Activated gamma-delta T cell treated with Interleukin-2 at 50 U/mL for 16 hours (primary cell): ENCODE measurements around the gene NBL1.

Experiments
- DNase-seq: peaks from one replicate; pipeline ENCODE4 v3.0.0-alpha.2; 2020

NBL1 gene, protein sequence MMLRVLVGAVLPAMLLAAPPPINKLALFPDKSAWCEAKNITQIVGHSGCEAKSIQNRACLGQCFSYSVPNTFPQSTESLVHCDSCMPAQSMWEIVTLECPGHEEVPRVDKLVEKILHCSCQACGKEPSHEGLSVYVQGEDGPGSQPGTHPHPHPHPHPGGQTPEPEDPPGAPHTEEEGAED

DNA sequence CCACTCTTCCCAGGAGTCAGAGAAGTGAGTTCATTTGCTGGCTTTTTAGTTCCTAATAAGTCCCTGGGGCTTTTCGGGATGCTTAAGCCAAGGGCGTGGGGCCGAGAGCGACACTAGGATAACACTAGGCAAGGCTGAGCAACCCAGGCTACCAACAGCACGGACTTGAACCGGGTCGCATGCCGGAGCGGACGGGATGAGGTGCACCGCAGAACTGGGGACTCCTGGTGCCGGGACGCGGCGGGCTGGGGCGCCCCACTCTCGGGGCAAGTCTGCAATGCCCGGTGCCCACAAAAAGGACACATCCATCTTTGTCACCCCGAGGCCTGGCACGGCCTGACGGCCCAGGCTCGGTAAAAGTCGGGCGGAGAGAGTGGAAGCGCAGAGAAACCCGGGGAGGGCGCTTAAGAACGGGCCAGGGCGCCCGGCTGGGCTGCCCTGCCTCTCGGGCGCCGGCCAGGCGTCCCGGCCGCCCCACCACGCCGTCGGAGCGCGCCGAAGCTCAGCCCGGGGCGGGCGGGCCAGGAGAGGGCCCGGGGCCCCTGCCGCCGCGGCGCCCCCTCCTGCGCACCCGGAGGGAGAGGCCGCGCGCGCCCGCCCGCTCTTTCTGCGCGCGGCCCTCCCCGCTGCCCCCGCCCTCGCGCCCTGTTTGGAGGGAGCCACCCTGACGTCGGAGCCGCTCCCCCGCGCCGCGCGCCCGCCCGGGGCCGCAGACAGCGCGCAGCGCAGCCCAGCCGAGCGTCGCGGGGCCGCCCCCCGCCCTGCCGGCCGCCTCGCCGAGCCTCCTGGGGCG lies at the start of gene NBL1:
Gene NBL1 (plus strand): TSS at position 710 of the 793 bp plus-strand sequence. CDS start 10,720 bp downstream, outside the sequence.
- peak; percentile 64 for DNase-seq

DNA sequence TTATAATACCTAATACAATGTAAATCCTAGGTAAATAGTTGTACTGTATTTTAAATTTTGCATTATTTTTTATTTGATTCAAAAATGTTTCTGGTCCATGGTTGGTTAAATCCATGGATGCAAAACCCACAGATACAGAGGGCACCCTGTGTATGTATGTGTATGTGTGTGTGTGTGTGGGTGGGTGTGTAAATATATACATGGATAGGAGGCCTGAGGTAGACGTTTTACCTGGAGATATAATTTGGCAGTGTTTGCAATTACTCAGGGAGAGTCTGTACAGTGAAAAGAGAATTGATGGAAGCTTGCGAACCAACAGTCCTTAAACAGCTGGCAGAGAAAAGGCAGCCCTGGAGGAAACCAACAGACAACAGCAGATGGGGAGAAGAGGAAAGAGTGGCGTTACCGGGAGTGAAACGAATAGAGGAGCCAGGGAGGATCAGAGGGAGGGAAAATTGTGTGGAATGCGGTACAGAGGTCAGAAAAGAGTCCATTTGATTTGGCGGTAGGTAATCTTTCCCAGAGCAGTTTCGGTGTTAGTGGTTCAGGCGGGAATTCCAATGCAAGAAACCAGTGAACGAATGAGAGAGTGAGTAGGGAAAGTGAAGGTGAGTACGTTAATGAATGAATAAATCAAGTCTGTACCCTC lies 47.9 kb upstream of the NBL1 start:
- no peak for DNase-seq

DNA sequence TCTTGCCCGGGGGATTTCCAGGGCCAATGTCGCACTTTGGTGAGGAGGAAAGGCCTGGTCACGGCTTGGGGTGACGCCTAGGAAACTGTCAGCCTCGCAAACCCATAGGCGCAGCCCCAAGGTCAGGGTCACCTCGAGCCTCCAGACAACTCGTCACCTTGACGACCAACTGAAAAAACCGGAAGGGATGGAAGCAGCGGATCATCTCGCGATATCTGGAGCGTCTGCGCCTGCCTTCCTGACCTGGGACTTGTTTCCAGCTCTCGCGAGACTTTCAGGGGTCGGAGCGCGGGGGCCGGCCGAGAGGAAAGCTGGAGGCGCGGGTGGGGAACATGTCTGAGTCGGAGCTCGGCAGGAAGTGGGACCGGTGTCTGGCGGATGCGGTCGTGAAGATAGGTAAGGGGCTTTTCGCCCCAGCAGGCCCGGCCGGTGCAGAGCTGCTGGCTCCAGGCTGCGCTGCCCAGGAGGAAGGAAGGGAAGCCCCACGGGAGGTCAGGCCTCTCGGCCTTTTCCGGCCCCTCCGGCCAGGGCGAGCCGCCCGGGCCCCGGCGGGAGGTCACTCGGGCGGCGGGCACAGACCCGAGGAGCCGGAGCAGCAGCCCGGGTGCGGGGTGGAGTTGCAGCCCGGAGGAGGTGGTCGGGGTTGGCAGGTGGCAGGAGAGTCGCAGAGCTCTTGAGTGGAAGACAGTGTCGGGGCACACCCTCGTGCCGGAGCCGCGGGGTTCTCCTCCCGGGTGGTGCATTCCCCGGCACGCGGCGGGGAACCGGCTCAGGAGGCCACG lies 47.2 kb upstream of the NBL1 start:
- DNase-seq = peak; percentile 96

DNA sequence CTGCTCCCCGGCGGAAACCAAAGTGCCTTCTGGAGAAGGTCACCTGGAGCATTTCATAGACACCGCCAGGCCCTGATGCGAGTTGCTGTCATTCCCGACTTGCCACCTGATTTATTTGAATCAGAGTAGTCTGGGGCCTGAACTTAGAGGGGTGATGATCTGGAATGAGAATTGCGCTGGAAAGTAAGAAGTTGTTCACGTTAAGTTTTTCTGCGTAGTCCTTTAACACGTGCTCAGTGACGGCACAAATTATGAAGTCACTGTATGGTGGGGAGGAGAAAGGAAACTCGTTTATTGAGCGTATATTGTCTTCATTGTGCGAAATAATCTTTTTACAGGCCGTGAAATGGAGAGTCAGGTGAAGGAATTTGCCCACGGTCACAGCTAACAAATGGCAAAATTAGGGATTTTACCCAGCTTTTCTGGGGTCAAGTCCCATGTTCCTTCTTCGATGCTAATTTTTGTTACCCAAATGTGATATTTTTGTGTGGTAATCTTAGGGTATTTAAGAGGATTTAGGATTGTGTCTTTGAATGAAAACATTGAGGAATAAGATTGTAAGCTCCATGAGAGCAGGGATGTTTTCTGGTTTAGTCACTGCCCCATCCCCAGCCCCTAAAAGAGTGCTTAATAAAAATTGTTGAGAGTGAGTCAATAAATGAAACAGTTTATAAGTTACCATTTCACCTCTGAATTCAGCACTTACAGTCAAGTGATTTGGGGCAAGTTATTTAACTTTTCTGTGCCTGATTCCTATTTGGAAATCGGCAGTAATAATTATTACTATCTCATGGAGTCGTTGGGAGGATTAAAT lies 46.4 kb upstream of the NBL1 start:
- no peak for DNase-seq

DNA sequence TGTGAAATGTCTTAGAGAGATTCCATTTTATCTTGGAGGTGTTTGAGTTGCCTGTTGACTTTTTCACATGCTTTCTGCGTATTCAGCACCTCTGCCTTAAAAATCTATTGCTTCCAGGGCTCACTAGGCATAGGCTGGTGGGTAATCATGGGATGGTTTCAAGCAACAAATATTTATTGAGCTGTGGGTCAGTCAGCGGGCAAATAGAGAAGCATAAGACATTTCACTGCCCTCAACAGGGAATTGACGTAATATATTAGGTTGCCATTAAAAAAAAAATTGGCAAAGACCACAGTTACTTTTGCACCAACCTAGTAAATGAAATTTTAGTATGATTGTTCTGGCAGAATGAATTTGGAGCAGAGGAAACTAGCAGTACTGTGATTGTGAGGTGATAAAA lies 44.3 kb upstream of the NBL1 start:
- no peak for DNase-seq

DNA sequence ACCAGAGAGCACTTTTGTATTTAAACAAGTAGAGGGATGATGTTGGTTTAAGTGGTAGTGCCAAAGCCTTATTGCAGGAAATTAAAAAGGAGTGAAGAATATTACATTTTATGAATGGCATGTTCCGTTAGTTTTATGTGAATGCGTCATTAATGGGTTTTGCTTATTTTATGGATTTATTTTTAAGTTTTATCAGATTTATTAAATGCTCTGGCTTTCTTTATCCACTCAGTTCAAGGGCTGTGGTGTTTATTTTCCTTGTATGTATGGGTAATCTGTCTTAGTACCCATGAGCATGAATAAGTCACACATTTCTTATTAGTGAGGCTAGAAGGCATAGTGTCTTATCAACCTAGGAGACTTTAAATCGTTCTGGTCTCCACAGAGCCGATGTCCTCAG lies 41.6 kb upstream of the NBL1 start:
- DNase-seq = no peak

DNA sequence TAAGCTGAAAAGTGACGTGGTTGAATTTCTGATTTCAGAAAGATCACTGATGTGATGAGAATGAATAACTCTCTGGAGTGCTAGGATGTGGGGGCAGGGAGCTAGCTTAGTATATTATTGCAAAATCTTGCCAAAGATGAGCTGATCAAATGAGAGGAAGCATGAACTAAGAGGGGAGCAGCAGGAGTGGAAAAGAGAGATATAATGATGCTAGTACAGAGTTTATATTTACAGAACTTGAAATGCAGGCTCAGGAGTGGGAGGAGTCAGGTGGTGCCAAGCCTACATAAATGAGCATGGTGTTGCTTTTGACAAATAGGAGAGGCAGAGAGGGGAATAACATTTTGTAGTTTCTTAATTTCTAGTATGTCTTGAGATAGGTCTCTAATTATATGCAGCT lies 38.1 kb upstream of the NBL1 start:
- DNase-seq = no peak

DNA sequence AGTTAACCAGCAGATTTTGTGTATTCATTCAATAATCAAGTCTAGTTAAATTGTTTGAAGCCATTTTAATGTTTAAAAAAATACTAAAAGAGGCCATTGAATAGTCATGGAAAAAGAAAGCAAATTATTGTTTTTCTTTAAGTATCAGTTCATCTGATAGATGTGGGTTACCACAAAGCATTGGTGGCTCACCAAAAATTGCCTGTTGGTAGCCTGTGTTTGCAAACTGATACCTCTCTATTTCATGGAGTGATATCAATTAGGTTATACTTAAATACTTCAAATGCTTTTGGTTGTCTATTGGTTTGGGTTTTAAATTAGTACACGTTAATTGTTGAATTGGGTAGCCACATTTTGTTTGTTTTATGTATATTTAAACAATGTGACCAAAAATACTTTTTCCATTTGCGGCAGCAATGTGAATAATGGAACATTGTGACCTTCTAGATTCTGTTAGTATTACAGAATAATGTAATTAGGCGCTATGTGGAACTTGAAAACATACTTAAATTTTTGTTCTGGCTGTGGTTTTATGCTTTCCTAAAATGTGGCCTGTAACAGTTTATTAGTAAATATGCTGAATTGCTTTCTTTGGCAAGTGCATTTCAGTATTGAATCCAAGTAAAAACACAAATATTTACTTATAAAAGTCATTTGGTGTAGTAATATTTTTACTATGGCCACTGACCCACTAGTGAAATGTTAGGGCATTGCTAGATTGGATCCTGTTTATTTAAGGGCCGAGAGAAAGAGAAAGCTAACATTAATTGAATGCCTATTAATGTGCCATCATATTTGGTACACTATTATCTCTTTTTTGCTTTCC lies 37.1 kb upstream of the NBL1 start:
- DNase-seq = peak; percentile 17

DNA sequence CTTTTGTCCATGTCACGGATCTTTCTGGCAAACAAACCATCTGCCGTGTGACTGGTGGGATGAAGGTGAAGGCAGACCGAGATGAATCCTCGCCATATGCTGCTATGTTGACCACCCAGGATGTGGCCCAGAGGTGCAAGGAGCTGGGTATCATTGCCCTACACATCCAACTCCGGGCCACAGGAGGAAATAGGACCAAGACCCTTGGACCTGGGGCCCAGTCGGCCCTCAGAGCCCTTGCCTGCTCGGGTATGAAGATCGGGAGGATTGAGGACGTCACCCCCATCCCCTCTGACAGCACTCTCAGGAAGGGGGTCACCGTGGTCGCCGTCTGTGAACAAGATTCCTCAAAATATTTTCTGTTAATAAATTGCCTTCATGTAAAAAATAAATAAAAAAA lies 35.9 kb upstream of the NBL1 start:
- DNase-seq = no peak

DNA sequence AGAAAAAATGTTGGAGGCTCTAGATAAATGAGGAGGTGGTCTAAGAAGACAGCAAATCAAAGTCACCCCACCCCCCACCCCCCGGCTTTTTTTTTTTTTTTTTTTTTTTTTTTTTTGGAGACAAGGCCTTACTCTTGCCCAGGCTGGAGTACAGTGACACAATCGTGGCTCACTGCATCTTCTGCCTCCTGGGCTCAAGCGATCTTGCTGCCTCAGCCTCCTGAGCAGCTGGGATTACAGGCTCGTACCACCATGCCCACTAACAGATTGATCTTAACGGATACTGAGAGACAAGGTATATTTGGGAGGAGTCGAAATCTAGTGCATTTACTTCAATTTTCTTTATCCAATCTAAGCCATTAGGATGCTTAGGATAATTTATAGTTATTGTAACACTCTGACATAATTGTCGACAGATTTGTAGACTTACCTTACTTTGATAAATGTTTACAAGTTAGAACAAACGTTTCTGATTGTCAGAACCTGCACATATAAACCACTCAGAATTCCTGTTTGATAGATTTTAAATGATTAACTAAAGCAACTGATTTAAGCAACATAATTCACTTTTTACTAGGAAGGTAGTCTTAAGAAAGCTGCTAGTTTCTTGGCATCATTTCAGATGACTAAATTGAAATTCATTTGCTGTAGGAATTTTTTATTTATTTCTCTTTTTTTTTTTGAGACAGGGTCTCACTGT lies 33.7 kb upstream of the NBL1 start:
- DNase-seq = no peak

DNA sequence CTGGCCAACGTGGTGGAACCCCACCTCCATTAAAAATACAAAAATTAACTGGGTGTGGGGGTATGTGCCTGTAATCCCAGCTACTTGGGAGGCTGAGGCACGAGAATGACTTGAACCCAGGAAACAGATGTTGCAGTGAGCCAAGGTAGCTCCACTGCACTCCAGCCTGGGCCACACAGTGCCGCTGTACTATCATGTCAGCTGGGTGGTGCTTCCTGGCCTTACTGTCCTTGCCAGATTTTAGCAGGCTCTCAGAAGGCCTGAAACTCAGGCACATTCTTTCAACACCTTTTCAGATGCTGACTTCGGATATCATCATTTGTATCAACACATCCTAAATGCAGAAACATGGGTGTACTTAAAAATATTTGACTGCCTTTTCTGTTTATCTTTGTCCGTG lies 31.6 kb upstream of the NBL1 start:
- DNase-seq = no peak

DNA sequence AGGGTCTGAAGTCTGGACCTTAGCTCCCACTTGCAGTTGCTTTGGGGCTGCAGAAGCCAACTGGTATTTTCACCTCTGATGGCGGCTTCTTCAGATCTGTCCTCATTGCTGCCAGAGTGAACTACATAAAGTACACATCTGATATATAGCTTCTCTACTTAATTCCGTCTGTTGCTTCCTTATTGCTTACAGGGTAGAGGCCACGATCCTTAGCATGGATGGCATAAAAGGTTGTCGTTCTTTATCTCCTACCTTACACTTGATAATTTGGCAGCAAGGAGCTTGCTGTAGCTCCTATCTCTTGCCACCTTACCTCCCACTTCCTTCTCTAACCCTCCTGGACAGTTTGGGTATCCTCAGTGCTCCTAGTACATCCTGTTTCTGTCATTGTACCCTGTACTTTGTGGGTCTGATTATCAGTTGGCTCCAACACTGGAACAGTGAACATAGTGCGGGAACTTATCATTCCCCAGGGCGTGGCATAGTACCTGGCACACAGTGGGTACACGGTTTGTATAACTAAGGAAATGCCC lies 30.9 kb upstream of the NBL1 start:
- no peak for DNase-seq

DNA sequence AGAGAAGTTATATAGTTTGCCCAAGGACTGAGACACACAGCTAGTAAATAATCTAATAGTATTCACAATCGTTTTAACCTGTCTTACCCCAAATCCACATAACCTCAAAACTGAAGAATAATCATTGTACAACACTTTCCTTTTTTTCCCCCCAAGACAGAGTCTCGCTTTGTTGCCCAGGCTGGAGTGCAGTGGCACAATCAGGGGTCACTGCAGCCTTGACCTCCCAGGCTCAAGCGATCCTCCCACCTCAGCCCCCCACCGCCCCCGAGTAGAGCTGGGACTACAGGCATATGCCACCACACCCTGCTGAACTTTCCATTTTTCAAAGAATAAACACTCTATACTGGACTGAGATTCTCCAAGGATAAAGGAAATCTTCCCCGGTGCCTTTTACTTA lies 28.7 kb upstream of the NBL1 start:
- no peak for DNase-seq

DNA sequence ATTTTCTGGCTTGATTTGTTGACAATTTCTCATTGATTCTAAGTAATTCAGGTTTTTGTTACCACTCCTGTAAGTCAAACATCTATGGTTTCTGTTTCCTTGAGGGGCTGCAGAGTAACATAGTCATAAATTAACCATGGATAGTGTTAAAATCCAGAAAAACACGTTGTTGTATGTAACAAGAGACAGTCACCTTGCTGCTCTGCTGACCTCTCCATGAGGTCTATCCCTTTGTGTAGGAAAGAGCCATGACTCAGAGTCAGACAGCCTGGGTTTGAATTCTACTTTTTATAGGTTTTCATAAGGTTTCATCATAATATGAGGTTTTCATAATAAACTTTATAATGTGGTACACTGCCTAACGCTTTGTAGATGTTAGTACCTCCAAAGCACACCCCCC lies 27.6 kb upstream of the NBL1 start:
- DNase-seq = no peak

DNA sequence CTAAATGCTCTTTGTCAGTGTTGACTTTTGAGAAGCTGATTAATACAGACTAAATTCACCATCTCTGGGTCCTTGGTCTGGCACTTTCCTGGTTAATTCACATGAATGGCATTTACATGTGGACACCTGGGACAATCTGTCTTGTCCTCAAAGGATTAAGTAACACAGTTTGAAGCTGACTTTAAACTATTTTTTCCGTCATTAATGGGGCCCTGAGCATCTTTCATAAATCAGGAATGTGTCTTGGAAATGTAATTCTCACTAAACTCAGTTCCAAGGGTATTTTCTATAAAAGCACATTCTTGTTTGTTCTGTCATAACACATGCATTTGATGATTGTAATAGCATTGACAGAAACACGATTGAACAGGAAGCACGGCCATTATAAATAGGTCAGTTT lies 26.7 kb upstream of the NBL1 start:
- DNase-seq = no peak

DNA sequence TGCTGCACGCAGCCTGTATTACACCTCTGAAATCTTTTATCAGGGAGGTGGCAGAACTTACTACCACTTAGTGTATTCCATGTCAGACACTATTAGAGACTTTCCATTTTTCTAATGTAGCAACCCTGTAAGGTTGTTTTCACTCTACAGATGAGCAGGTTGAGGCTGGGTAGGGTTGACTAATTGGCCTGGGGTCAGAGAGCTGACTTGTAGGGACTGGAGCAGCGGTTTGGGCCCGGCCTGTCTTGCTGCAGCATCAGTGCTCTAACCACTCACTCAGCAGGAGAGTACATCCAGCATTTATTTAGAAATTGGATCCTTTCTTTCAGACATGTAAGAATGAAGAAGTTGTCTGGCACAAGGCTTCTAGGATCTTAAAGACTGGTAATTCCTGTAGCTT lies 25.7 kb upstream of the NBL1 start:
- DNase-seq = no peak

DNA sequence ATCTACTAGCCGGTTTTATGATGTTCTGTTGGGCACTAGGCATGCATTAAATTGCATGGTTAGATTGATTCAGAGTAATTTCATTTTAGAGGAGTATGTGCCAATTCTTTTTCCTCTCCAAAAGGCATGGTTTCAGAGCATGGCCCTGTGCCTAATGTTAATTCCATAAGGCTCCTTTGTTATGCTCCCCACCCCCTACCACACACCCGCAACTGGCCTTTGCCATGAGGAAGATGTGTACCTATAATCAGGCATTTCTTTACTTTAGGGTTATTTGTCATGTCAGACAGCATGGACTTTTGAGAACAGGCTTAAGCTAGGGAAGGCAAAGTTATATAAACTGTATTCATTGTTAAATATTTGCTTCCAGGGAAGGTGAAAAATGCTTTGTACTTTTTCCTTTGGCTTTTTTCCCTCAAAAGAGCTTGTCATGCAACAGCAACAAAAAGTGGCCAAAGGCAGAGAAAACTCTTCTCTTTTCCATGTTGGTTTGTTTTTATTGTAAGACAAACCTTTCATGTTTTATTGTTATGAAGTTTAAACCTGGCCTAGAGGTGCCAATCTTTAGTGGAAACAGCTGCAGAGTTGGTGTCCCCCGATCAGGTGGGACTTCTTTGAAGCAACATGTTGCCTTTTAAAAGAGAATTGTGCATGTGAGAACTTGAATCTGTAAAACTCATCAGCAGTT lies 24.3 kb upstream of the NBL1 start:
- DNase-seq = no peak

DNA sequence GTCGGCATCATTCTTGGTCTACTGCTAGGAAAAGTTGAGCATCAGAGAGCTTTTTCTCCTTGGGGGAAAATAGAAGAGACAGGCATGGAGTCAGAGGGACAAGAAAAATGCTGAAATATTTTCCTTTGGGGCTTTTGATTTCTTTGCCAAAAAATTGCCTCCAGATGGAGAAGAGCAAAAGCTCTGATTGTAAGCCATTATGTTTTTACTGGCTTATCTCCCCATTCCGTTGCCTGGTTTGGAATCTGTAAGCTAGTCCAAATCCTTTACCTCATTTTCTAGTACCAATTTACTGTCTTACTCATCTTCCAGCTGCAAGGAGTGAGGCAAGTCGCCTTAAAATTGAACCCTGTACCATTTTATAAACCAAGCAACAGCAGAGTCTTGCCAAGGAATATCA lies 23.3 kb upstream of the NBL1 start:
- no peak for DNase-seq

DNA sequence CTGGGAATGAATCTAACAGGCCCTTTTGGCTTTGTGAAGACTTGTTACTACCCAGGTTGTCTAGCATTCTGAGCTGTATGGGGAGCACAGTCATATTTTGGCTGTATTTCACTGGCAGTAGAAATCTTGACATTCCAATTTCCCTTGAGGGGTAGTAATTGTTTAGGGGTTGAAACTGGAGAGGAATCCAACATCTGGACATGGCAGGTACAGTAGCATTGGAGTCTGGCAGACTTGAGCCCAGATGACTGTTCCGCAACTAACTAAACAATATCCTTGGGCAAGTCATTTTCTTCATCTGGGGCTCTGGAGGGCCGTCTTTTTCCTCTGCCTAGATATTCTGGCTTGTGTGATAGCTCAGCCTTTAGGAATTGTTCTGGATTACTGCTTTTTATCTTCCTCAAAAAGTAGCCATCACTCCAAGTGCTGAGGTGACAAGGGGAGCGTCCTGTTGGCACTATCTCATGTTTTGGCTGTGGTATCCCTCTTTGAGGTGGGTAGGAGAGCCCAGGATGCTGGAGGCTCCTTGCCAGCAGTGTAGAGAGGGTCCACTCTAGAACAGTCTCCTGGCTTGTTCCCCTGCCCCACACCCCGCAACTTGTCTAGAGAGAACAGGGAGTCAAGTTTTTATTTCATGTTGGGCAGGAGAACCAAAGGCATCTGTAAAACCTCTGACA lies 22.7 kb upstream of the NBL1 start:
- DNase-seq = no peak

DNA sequence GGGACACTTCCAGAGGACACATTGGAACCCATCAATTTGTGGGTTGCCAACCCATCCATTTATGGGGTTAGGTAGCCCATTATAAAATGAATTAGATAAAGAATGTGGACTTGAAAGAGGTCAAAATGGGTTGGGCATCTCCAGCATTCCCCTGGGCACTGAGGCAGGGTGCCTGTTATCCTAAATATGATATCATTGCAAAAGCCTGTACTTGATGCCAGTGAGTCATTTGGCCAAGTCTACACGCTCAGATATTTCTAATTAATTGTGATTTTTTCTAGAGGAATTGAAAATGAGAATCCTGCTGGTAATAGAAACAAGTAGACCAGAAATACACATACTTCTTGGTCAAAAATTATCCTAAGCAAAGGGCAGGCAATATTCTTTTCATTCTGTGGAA lies 21.9 kb upstream of the NBL1 start:
- DNase-seq = no peak
